NCI-H187 treated with DMSO at 0.1 percent for 48 hours (cell line): ENCODE results near the gene MAU2.

ENCODE experiments used
- DNase-seq: peaks from one replicate; lab custom pipeline; 2025; lab: John Stamatoyannopoulos, UW

The MAU2 gene

GRCh38 chr19:19305696-19306095 is 14.9 kb upstream of the MAU2 start:
- no peak for DNase-seq

- DNase-seq = no peak
Observed at GRCh38 chr19:19306191-19306590, 14.4 kb upstream of the MAU2 start.

- DNase-seq = no peak
Observed at GRCh38 chr19:19308373-19308772, 12.3 kb upstream of the MAU2 start.

GRCh38 chr19:19315444-19315843 is 5.2 kb upstream of the MAU2 start:
- no peak for DNase-seq

GRCh38 chr19:19316082-19316481 is 4.5 kb upstream of the MAU2 start:
- DNase-seq = no peak

GRCh38 chr19:19319732-19320360 is 783 bp upstream of the MAU2 start:
- no peak for DNase-seq

GRCh38 chr19:19321141-19321577 is 530 bp downstream of the MAU2 start:
- no peak for DNase-seq

- DNase-seq = no peak
Observed at GRCh38 chr19:19324059-19324770, 3.6 kb downstream of the MAU2 start.

- DNase-seq = no peak
Observed at GRCh38 chr19:19327672-19328071, 7.0 kb downstream of the MAU2 start.

GRCh38 chr19:19329126-19329525 is 8.5 kb downstream of the MAU2 start:
- no peak for DNase-seq

GRCh38 chr19:19334063-19334988 is 13.7 kb downstream of the MAU2 start:
- DNase-seq = no peak

- no peak for DNase-seq
Observed at GRCh38 chr19:19334989-19335344, 14.3 kb downstream of the MAU2 start.

- no peak for DNase-seq
Observed at GRCh38 chr19:19335408-19336158, 15.0 kb downstream of the MAU2 start.

GRCh38 chr19:19336597-19336996 is 16.0 kb downstream of the MAU2 start:
- DNase-seq = no peak

GRCh38 chr19:19337120-19337519 is 16.5 kb downstream of the MAU2 start:
- no peak for DNase-seq

- no peak for DNase-seq
Observed at GRCh38 chr19:19338082-19338481, 17.5 kb downstream of the MAU2 start.

GRCh38 chr19:19341026-19341425 is 20.4 kb downstream of the MAU2 start:
- no peak for DNase-seq

GRCh38 chr19:19342086-19343015 is 21.7 kb downstream of the MAU2 start:
- DNase-seq = no peak

- DNase-seq = no peak
Observed at GRCh38 chr19:19343016-19343362, 22.4 kb downstream of the MAU2 start.

GRCh38 chr19:19343762-19344161 is 23.1 kb downstream of the MAU2 start:
- DNase-seq = no peak

GRCh38 chr19:19345232-19345631 is 24.6 kb downstream of the MAU2 start:
- DNase-seq = no peak
